ENCODE results near the gene CCDC137.

CCDC137 gene

DNA sequence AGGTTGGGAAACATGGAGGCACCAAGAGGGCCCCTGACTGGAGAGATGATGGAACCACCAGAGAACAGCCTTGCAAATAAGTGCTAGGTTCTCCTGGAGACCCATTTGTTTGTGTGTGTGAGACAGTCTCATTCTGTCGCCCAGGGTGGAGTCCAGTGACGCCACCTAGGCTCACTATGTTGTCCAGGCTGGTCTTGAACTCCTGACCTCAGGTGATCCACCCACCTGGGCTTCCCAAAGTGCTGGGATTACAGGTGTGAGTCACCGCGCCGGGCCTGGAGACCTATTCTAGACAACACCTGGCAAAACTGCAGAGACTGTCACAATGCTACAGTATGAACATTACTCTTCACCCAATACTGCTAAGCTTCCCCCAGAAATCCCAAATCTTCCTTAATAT, 31.1 kb upstream of the CCDC137 start:
- no peaks in the 10 kb centered on the region for H3K9me2 ChIP-seq (ENCODE audit: low read depth, low read length)
- H2AFZ ChIP-seq (ENCODE audit: low read length), result no peak overlapping the region
- peaks cover 29% of the 10 kb centered on the region for H3K36me3 ChIP-seq (ENCODE audit: insufficient read depth, low read length)
- no peaks in the 10 kb centered on the region for H3K9me3 ChIP-seq (ENCODE audit: low read length)
- peak overlapping the region; percentile 97 for H3K9ac ChIP-seq (ENCODE audit: low read length)
- H3K4me2 ChIP-seq (ENCODE audit: low read length), result peak overlapping the region; percentile 78
- peak overlapping the region; percentile 88 for H3K27ac ChIP-seq (ENCODE audit: low read depth, low read length, poor library complexity, severe bottlenecking)
- H3K27me3 ChIP-seq (ENCODE audit: insufficient read depth, low read length), result no peaks in the 10 kb centered on the region
- no peaks in the 10 kb centered on the region for H4K20me1 ChIP-seq (ENCODE audit: insufficient read depth, low read length)
- H3K79me2 ChIP-seq (ENCODE audit: insufficient read depth, low read length), result peaks cover 47% of the 10 kb centered on the region
- H3K4me3 ChIP-seq (ENCODE audit: low read depth, low read length, poor library complexity, severe bottlenecking), result peak overlapping the region; percentile 98
- H3K4me1 ChIP-seq (ENCODE audit: insufficient read depth, low read length, severe bottlenecking), result peaks cover 24% of the 10 kb centered on the region
- TF ChIP-seq, protein P1, sequence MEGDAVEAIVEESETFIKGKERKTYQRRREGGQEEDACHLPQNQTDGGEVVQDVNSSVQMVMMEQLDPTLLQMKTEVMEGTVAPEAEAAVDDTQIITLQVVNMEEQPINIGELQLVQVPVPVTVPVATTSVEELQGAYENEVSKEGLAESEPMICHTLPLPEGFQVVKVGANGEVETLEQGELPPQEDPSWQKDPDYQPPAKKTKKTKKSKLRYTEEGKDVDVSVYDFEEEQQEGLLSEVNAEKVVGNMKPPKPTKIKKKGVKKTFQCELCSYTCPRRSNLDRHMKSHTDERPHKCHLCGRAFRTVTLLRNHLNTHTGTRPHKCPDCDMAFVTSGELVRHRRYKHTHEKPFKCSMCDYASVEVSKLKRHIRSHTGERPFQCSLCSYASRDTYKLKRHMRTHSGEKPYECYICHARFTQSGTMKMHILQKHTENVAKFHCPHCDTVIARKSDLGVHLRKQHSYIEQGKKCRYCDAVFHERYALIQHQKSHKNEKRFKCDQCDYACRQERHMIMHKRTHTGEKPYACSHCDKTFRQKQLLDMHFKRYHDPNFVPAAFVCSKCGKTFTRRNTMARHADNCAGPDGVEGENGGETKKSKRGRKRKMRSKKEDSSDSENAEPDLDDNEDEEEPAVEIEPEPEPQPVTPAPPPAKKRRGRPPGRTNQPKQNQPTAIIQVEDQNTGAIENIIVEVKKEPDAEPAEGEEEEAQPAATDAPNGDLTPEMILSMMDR (IDR thresholded peaks at IDR 0.05; ENCODE audit: low read length), result no peak
- TF ChIP-seq EZH2 (IDR thresholded peaks at IDR 0.05; ENCODE audit: borderline replicate concordance, low read length), result no peak
- no peaks in the 10 kb centered on the region for H3F3A ChIP-seq (ENCODE audit: insufficient read depth, low read length)

DNA sequence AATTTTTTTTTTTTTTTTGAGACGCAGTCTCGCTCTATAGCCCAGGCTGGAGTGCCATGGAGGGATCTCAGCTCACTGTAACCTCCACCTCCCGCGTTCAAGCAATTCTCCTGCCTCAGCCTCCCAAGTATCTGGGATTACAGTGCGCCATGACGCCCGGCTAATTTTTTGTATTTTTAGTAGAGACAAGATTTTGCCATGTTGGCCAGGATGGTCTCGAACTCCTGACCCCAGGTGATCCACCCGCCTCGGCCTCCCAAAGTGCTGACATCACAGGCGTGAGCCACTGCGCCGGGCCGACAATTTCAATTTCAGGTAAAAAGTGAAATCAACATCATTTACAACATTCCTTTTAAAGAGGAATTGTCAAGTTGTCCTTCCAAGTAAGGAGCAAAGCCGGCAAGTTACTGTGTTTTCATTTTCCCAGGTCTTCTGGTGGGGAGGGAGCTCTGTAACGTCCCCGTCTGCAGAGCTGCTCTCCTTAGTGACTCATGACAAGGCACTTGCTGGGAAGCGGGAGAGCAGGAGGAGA, 30.5 kb upstream of the CCDC137 start:
- H3K9me2 ChIP-seq (ENCODE audit: low read depth, low read length), result no peaks in the 10 kb centered on the region
- H3K27me3 ChIP-seq (ENCODE audit: insufficient read depth, low read length), result no peaks in the 10 kb centered on the region
- no peaks in the 10 kb centered on the region for H3K9me3 ChIP-seq (ENCODE audit: low read length)
- H3K9ac ChIP-seq (ENCODE audit: low read length), result peak overlapping the region; percentile 97
- H3K4me3 ChIP-seq (ENCODE audit: low read depth, low read length, poor library complexity, severe bottlenecking), result peak overlapping the region; percentile 98
- TF ChIP-seq, protein P1 (IDR thresholded peaks at IDR 0.05; ENCODE audit: low read length), result no peak
- TF ChIP-seq EZH2 (IDR thresholded peaks at IDR 0.05; ENCODE audit: borderline replicate concordance, low read length), result no peak
- H4K20me1 ChIP-seq (ENCODE audit: insufficient read depth, low read length), result no peaks in the 10 kb centered on the region
- peaks cover 24% of the 10 kb centered on the region for H3K4me1 ChIP-seq (ENCODE audit: insufficient read depth, low read length, severe bottlenecking)
- H3K27ac ChIP-seq (ENCODE audit: low read depth, low read length, poor library complexity, severe bottlenecking), result peak overlapping the region; percentile 88
- H3K4me2 ChIP-seq (ENCODE audit: low read length), result peak overlapping the region; percentile 78
- peaks cover 47% of the 10 kb centered on the region for H3K79me2 ChIP-seq (ENCODE audit: insufficient read depth, low read length)
- H3F3A ChIP-seq (ENCODE audit: insufficient read depth, low read length), result no peaks in the 10 kb centered on the region
- peaks cover 25% of the 10 kb centered on the region for H3K36me3 ChIP-seq (ENCODE audit: insufficient read depth, low read length)
- H2AFZ ChIP-seq (ENCODE audit: low read length), result no peak overlapping the region

DNA sequence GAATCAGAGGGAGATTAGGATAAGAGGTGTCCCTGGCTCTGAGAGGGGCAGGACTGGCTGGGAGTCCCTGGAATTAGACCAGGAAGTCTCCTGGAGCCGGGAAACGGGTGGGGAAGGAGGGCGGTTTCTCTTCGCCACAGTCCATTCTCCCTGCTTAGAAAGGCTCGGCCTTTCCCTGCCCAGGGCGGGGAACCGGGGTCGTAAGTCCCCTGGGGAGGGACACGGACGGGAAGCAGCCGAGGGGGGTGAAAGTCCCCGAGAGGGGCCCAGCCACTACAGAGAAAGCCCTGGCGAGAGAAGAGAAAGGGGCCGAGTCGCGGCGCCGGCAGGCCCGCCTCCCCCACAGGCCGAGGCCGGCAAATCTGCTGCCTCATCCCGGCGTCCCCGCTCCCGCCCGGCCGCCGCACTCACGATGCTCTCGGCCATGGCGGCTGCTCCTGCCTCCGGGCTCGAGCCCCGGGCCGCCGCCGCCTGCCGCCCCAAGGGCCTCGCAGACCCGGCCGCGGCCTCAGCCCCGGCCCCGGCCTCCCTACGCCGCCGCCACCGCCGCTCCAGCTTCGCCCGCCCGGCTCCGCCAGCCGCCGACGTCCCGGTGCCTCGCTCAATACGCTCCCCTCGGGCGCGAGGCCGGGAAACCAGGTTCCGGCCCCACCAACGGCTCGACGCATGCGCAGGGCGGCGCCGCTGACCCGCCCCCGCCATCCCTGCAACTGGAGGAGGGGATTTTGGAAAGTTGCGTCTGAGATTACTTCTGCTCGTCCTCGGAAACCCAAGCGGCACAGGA, 29.8 kb upstream of the CCDC137 start, which contains the start of the genes NPLOC4 and TSPAN10:
Gene NPLOC4 (minus strand): TSS at position 608 of the 784 bp plus-strand sequence. CDS start 182 bp downstream, at position 426.
Gene TSPAN10 (plus strand): TSS at position 692 of the 784 bp plus-strand sequence. CDS start 5,217 bp downstream, outside the sequence.
- Histone ChIP-seq H3K27me3 (ENCODE audit: insufficient read depth, low read length) (no peaks in the 10 kb centered on the region), H3K9me3 (ENCODE audit: low read length) (no peaks in the 10 kb centered on the region), H3K79me2 (ENCODE audit: insufficient read depth, low read length) (peaks cover 43% of the 10 kb centered on the region), H3K9ac (ENCODE audit: low read length) (peak within 1 kb of the TSS; percentile 97), H3F3A (ENCODE audit: insufficient read depth, low read length) (no peaks in the 10 kb centered on the region), H2AFZ (ENCODE audit: low read length) (no peak within 1 kb of the TSS), H3K4me2 (ENCODE audit: low read length) (peak within 1 kb of the TSS; percentile 78), H3K4me1 (ENCODE audit: insufficient read depth, low read length, severe bottlenecking) (peaks cover 24% of the 10 kb centered on the region), H4K20me1 (ENCODE audit: insufficient read depth, low read length) (no peaks in the 10 kb centered on the region), H3K9me2 (ENCODE audit: low read depth, low read length) (no peaks in the 10 kb centered on the region), H3K4me3 (ENCODE audit: low read depth, low read length, poor library complexity, severe bottlenecking) (peak within 1 kb of the TSS; percentile 98), H3K36me3 (ENCODE audit: insufficient read depth, low read length) (peaks cover 22% of the 10 kb centered on the region), H3K27ac (ENCODE audit: low read depth, low read length, poor library complexity, severe bottlenecking) (peak within 1 kb of the TSS; percentile 88)
- TF ChIP-seq EZH2 (IDR thresholded peaks at IDR 0.05; ENCODE audit: borderline replicate concordance, low read length), result no peak
- TF ChIP-seq, protein P1 (IDR thresholded peaks at IDR 0.05; ENCODE audit: low read length), result no peak
